GM19438 (cell line): Measurements from ENCODE around the gene ALG5.

Experiments used
- ATAC-seq: cut with Tn5 transposase; IDR thresholded peaks from one replicate; pipeline ENCODE4 v1.9.1; 2021; ENCODE audit warnings: low read depth; ENCODE audit not compliant: unreplicated experiment

ALG5 gene

GRCh38 chr13:36918246-36919131 is 80.7 kb downstream of the ALG5 start:
- ATAC-seq: no peak

GRCh38 chr13:36917311-36917710 is 81.8 kb downstream of the ALG5 start:
- ATAC-seq: no peak

- no peak for ATAC-seq
These were observed 83.1 kb downstream of the ALG5 start for GRCh38 chr13:36915896-36916640.

- ATAC-seq: no peak
These were observed 84.0 kb downstream of the ALG5 start for GRCh38 chr13:36915106-36915505.

GRCh38 chr13:36914648-36915047 is 84.5 kb downstream of the ALG5 start:
- no peak for ATAC-seq

GRCh38 chr13:36913463-36913862 is 85.7 kb downstream of the ALG5 start:
- no peak for ATAC-seq

GRCh38 chr13:36912973-36913372 is 86.2 kb downstream of the ALG5 start:
- no peak for ATAC-seq

GRCh38 chr13:36912369-36912768 is 86.8 kb downstream of the ALG5 start:
- no peak for ATAC-seq

GRCh38 chr13:36910545-36910944 is 88.6 kb downstream of the ALG5 start:
- ATAC-seq: no peak

- ATAC-seq: no peak
These were observed 91.3 kb downstream of the ALG5 start for GRCh38 chr13:36907821-36908220.

- no peak for ATAC-seq
These were observed 91.9 kb downstream of the ALG5 start for GRCh38 chr13:36907266-36907665.

- ATAC-seq: no peak
These were observed 93.2 kb downstream of the ALG5 start for GRCh38 chr13:36905944-36906343.

GRCh38 chr13:36903925-36904595 is 95.1 kb downstream of the ALG5 start:
- ATAC-seq: no peak
